PC-3 (cell line): Measurements from ENCODE around the gene KRTAP10-10. TPM values are rescaled to one million over a fixed set of nuclear protein-coding genes. Genes with fewer than 3 reads are reported as not detected.

Experiments used
- ATAC-seq: fragments of 200-7000 bp; cut with Tn5 transposase; 2 replicates; pipeline ENCODE4 v1.9.1; 2020; ENCODE audit warnings: mild to moderate bottlenecking, moderate library complexity
- Bru-seq: library from RNA; stranded (reverse); fragments of 400-500 nt; gene quantifications from one replicate; lab custom pipeline; 2021; lab: Mats Ljungman, UMichigan
- BruChase-seq, 2 experiments: library from RNA; stranded (reverse); fragments of 400-500 nt; gene quantifications; one replicate each; lab custom pipeline; 2021; lab: Mats Ljungman, UMichigan
- BruUV-seq: library from RNA; stranded (reverse); fragments of 400-500 nt; replicated peaks from 2 replicates; lab custom pipeline; 2021; lab: Mats Ljungman, UMichigan
- CTCF ChIA-PET: fragments of 300-600 bp; sonication (Branson Sonifier 250); formaldehyde crosslinking; loops from one replicate; lab custom pipeline; 2022; ENCODE audit warnings: antibody characterized with exemption; lab: Charles Lee
- POLR2A ChIA-PET: fragments of 300-600 bp; sonication (Branson Sonifier 250); formaldehyde crosslinking; loops from one replicate; lab custom pipeline; 2022; ENCODE audit warnings: antibody characterized with exemption; ENCODE audit not compliant: unreplicated experiment; lab: Charles Lee
- DNase-seq: peaks from one replicate; pipeline ENCODE4 v3.0.0-alpha.2; 2015
- H2AFZ ChIP-seq: fragments of 300-600 bp; sonication (generic); 2 replicates; pipeline ENCODE4 v1.6.0; 2016; ENCODE audit warnings: antibody characterized with exemption, low read length
- H3F3A ChIP-seq: fragments of 300-600 bp; sonication (generic); one replicate; pipeline ENCODE4 v1.6.0; 2017; ENCODE audit warnings: antibody characterized with exemption, low read length, control low read depth, mild to moderate bottlenecking; ENCODE audit not compliant: unreplicated experiment
- H3K27ac ChIP-seq: fragments of 300-600 bp; sonication (generic); 2 replicates; pipeline ENCODE4 v1.5.1; 2016; ENCODE audit warnings: mild to moderate bottlenecking, low read length
- H3K27me3 ChIP-seq: fragments of 300-600 bp; sonication (generic); 2 replicates; pipeline ENCODE4 v1.6.1; 2016; ENCODE audit warnings: low read length, mixed read lengths
- H3K36me3 ChIP-seq: fragments of 300-600 bp; sonication (generic); 2 replicates; pipeline ENCODE4 v1.6.1; 2016; ENCODE audit warnings: low read depth, mixed run types, low read length, mixed read lengths
- H3K4me1 ChIP-seq: fragments of 300-600 bp; sonication (generic); 2 replicates; pipeline ENCODE4 v1.5.1; 2016; ENCODE audit warnings: low read length; ENCODE audit not compliant: insufficient read depth
- H3K4me2 ChIP-seq: fragments of 300-600 bp; sonication (generic); 2 replicates; pipeline ENCODE4 v1.6.0; 2016; ENCODE audit warnings: low read length
- H3K4me3 ChIP-seq: fragments of 300-600 bp; sonication (generic); 2 replicates; pipeline ENCODE4 v1.5.1; 2016; ENCODE audit warnings: mild to moderate bottlenecking, low read length, mixed read lengths
- H3K79me2 ChIP-seq: fragments of 300-600 bp; sonication (generic); 2 replicates; pipeline ENCODE4 v1.6.1; 2017; ENCODE audit warnings: low read length, mixed read lengths
- H3K9ac ChIP-seq: fragments of 300-600 bp; sonication (generic); 2 replicates; pipeline ENCODE4 v1.6.0; 2016; ENCODE audit warnings: mild to moderate bottlenecking, low read length
- H3K9me2 ChIP-seq: fragments of 300-600 bp; sonication (generic); replicated peaks from 2 replicates; pipeline ENCODE4 v1.6.1; 2016; ENCODE audit warnings: mixed run types, low read length, mixed read lengths
- H3K9me3 ChIP-seq: fragments of 300-600 bp; sonication (generic); 2 replicates; pipeline ENCODE4 v1.6.1; 2016; ENCODE audit warnings: low read length, mixed read lengths
- H4K20me1 ChIP-seq: fragments of 300-600 bp; sonication (generic); 2 replicates; pipeline ENCODE4 v1.6.1; 2016; ENCODE audit warnings: low read length, mixed read lengths
- EZH2 ChIP-seq: fragments of 300-600 bp; sonication (generic); IDR thresholded peaks from one replicate; pipeline ENCODE4 v1.6.1; 2017; ENCODE audit warnings: antibody characterized with exemption, mild to moderate bottlenecking, low read length; ENCODE audit not compliant: unreplicated experiment
- EZH2phosphoT487 ChIP-seq: fragments of 300-600 bp; sonication (generic); IDR thresholded peaks from 2 replicates; pipeline ENCODE4 v1.6.1; 2018; ENCODE audit warnings: mild to moderate bottlenecking, antibody characterized with exemption, low read length, borderline replicate concordance
- intact Hi-C: fragments of 100-400 bp; cut with micrococcal nuclease; formaldehyde crosslinking; loops from 2 replicates; pipeline ENCODE4 v1.9.0; 2023
- long read RNA-seq: library from polyadenylated mRNA; unstranded; transcript quantifications from one replicate; pipeline ENCODE4 v2.0.0, GENCODE V29; 2021; ENCODE audit not compliant: unreplicated experiment
- total RNA-seq: library from RNA; depleted of rRNA; stranded (reverse); fragments of >200 nt; gene quantifications from 2 replicates; pipeline ENCODE4 v1.2.3, GENCODE V29; 2014; rRNA removed
- TF ChIP-seq, protein P1 (sequence below): fragments of 300-600 bp; sonication (generic); conservative IDR thresholded peaks from 2 replicates; pipeline ENCODE4 v1.5.1; 2017; ENCODE audit warnings: antibody characterized with exemption, low read depth, mild to moderate bottlenecking, low read length

KRTAP10-10 gene, protein sequence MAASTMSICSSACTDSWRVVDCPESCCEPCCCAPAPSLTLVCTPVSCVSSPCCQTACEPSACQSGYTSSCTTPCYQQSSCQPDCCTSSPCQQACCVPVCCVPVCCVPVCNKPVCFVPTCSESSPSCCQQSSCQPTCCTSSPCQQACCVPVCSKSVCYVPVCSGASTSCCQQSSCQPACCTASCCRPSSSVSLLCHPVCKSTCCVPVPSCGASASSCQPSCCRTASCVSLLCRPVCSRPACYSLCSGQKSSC
- total RNA-seq = not detected in 2 replicates
- not detected for Bru-seq, nascent RNA
- not detected for BruChase-seq, experiment 1, labeled RNA remaining after a 6-hour chase
- BruChase-seq, experiment 2, labeled RNA remaining after a 2-hour chase = not detected
- long read RNA-seq = 0 reads

- Histone ChIP-seq H3K9ac (no peak within 1 kb of the TSS), H3K27me3 (no peaks in the 10 kb centered on the region), H3K4me1 (no peaks in the 10 kb centered on the region), H3K36me3 (no peaks in the 10 kb centered on the region), H3K4me2 (no peak within 1 kb of the TSS), H2AFZ (no peak within 1 kb of the TSS), H4K20me1 (no peaks in the 10 kb centered on the region), H3K4me3 (no peak within 1 kb of the TSS), H3K27ac (no peak within 1 kb of the TSS), H3K9me3 (0 out of 2 replicates have a peak, but pooled peaks cover 7% of the 10 kb centered on the region), H3F3A (no peaks in the 10 kb centered on the region), H3K9me2 (no peaks in the 10 kb centered on the region), H3K79me2 (no peaks in the 10 kb centered on the region)
- DNase-seq (no peak), ATAC-seq (no peak)
- intact Hi-C loops = no loop called here
- no peak for TF ChIP-seq EZH2phosphoT487
- TF ChIP-seq, protein P1, sequence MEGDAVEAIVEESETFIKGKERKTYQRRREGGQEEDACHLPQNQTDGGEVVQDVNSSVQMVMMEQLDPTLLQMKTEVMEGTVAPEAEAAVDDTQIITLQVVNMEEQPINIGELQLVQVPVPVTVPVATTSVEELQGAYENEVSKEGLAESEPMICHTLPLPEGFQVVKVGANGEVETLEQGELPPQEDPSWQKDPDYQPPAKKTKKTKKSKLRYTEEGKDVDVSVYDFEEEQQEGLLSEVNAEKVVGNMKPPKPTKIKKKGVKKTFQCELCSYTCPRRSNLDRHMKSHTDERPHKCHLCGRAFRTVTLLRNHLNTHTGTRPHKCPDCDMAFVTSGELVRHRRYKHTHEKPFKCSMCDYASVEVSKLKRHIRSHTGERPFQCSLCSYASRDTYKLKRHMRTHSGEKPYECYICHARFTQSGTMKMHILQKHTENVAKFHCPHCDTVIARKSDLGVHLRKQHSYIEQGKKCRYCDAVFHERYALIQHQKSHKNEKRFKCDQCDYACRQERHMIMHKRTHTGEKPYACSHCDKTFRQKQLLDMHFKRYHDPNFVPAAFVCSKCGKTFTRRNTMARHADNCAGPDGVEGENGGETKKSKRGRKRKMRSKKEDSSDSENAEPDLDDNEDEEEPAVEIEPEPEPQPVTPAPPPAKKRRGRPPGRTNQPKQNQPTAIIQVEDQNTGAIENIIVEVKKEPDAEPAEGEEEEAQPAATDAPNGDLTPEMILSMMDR = no peak
- no peak for TF ChIP-seq EZH2
- BruUV-seq = no TSS peak
- CTCF ChIA-PET = no interaction called here
- POLR2A ChIA-PET = no interaction called here
Measured at GRCh38 chr21:44637018-44637850, at the start of gene KRTAP10-10. TSS of gene KRTAP10-10 (plus strand) at chr21:44637356. CDS start at chr21:44637418, 62 bp downstream.

- DNase-seq (no peak), ATAC-seq (no peak)
- Histone ChIP-seq H3K4me2 (no peak overlapping the region), H2AFZ (no peak overlapping the region), H3K9ac (no peak overlapping the region), H3K36me3 (no peaks in the 10 kb centered on the region), H3F3A (no peaks in the 10 kb centered on the region), H3K9me3 (no peaks in the 10 kb centered on the region), H3K4me1 (no peaks in the 10 kb centered on the region), H3K9me2 (no peaks in the 10 kb centered on the region), H3K79me2 (no peaks in the 10 kb centered on the region), H3K27me3 (no peaks in the 10 kb centered on the region), H3K4me3 (no peak overlapping the region), H3K27ac (no peak overlapping the region), H4K20me1 (no peaks in the 10 kb centered on the region)
- CTCF ChIA-PET = no interaction called here
- BruUV-seq = no TSS peak
- POLR2A ChIA-PET = no interaction called here
- no peak for TF ChIP-seq EZH2
- TF ChIP-seq EZH2phosphoT487 = no peak
- TF ChIP-seq, protein P1 = no peak
- intact Hi-C loops = no loop called here
Measured at GRCh38 chr21:44589094-44589493, 48.1 kb upstream of the KRTAP10-10 start.
